BE2C (cell line): Measurements from ENCODE around the gene ZBTB3. TPM values are rescaled to one million over a fixed set of nuclear protein-coding genes. Genes with fewer than 3 reads are reported as not detected.

Experiments used
- DNase-seq: peaks from one replicate; pipeline ENCODE4 v3.0.0-alpha.2; 2020
- H3K27me3 ChIP-seq: fragments of 250-450 bp; sonication (Bioruptor Pico); 2 replicates; pipeline ENCODE4 v1.5.1; 2020; ENCODE audit warnings: mild to moderate bottlenecking
- H3K36me3 ChIP-seq: fragments of 250-450 bp; sonication (Bioruptor Pico); 2 replicates; pipeline ENCODE4 v1.5.1; 2020; ENCODE audit warnings: mild to moderate bottlenecking
- H3K4me1 ChIP-seq: fragments of 250-450 bp; sonication (Bioruptor Pico); 2 replicates; pipeline ENCODE4 v1.5.1; 2020
- H3K4me3 ChIP-seq: 2 replicates; pipeline ENCODE4 v1.5.1; 2011; ENCODE audit warnings: low read depth, low read length
- H3K9me3 ChIP-seq: fragments of 250-450 bp; sonication (Bioruptor Pico); 2 replicates; pipeline ENCODE4 v1.5.1; 2020
- CTCF ChIP-seq: IDR thresholded peaks from 2 replicates; pipeline ENCODE4 v1.5.1; 2012; ENCODE audit warnings: mild to moderate bottlenecking, low read depth, low read length
- polyA plus RNA-seq: library from polyadenylated mRNA; unstranded; fragments of >200 nt; gene quantifications from one replicate; pipeline ENCODE4 v1.2.1, GENCODE V29; 2012; ENCODE audit warnings: low read depth, missing spikeins; ENCODE audit not compliant: insufficient read length, insufficient read depth

Gene ZBTB3
- polyA plus RNA-seq, result 2.1 TPM

DNA sequence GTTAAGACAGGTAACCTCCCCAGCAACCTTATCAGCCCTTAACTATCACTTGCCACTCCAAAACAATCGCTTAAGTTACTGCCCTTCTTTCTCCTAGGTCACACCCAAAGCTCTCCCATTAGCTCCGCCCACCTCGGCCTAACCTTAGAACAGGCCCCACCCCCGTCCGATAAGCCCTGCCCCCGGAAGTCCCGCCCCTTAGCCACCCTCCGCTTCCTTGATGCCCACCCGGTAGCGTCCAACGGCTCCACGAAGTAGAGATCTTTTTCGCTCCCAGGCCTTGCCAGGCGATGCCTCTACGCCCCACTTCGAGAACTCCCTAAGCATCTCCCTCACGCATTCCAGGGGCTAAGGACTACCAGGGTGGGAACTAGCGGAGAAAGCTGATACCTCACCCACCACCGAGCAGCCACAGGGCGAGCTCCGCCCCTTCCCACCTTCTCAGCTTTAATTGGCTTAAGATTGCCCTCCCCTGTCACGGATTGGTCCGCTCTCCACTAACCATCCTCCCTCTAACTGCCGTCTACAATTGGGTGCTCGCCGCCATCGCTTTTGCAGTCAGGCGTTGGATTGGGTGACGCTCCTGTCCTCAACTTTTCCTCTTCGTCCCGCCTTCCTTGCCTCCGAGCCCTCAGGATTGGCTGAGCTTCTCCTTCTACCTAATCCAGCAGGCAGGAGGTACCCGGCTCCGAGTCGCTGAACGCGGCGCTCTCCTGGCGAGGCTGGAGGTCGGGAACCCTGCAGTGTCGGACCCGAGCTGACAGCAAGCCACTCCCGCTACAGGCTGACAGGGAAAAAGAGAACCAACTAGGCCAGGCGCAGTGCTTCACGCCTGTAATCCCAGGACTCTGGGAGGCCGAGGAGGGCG lies at the start of gene ZBTB3:
TSS of gene ZBTB3 (minus strand) at position 425 of the 868 bp plus-strand sequence. CDS start 496 bp downstream, outside the sequence.
- peak within 1 kb of the TSS; percentile 79 for H3K4me3 ChIP-seq
- no peaks in the 10 kb centered on the region for H3K9me3 ChIP-seq
- no peak for TF ChIP-seq CTCF
- DNase-seq, result peak; percentile 91
- no peaks in the 10 kb centered on the region for H3K36me3 ChIP-seq
- no peaks in the 10 kb centered on the region for H3K27me3 ChIP-seq
- no peaks in the 10 kb centered on the region for H3K4me1 ChIP-seq

DNA sequence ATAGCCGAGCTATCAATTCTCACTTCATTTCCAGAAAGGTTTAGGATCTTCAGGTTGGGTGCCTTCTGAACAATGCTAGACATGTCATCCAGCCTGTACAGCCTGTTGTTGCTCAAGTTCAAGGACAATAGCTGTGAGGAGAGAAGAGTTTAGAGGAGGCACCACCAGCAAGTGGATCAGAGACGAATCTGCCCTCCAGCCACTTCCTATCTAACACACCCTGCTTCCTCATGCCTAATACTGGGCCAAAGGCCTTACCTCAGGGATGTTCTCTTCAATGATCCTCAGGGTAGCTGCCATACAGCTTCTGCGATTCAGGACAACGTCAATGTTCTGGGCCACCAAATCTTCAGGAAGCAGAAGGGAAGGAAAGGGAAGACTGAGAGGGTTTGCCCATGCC lies 47.1 kb upstream of the ZBTB3 start:
- H3K36me3 ChIP-seq, result peaks cover 8% of the 10 kb centered on the region
- no peak for TF ChIP-seq CTCF

DNA sequence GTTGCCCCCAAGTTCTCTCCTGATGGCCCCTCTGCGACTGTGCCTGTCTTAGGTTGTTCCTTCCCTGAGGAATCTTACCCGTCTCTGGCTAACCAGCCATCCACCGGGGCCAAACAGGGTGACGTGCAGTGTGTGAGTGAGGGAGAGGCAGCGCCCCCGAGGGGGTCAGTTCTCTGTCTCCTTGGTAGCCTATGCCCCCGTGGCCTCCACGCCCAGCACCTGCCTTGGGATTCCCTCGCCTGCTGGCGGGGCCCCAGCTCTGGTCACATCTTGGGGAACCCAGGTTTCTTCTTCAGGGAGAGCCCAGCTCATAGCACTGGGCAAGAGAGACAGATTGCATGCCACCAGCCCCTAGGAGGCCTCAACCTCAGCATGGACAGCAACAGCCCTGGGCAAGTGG lies 45.5 kb upstream of the ZBTB3 start:
- no peak for DNase-seq
- H3K9me3 ChIP-seq, result no peaks in the 10 kb centered on the region
- no peak for TF ChIP-seq CTCF
- no peaks in the 10 kb centered on the region for H3K4me1 ChIP-seq
- no peak overlapping the region for H3K4me3 ChIP-seq
- no peaks in the 10 kb centered on the region for H3K27me3 ChIP-seq
- H3K36me3 ChIP-seq, result peaks cover 18% of the 10 kb centered on the region

More for the DNA sequence above, 47.1 kb upstream of the ZBTB3 start:
- no peaks in the 10 kb centered on the region for H3K9me3 ChIP-seq
- DNase-seq, result no peak
- H3K4me1 ChIP-seq, result no peaks in the 10 kb centered on the region
- H3K27me3 ChIP-seq, result no peaks in the 10 kb centered on the region
- H3K4me3 ChIP-seq, result no peak overlapping the region

DNA sequence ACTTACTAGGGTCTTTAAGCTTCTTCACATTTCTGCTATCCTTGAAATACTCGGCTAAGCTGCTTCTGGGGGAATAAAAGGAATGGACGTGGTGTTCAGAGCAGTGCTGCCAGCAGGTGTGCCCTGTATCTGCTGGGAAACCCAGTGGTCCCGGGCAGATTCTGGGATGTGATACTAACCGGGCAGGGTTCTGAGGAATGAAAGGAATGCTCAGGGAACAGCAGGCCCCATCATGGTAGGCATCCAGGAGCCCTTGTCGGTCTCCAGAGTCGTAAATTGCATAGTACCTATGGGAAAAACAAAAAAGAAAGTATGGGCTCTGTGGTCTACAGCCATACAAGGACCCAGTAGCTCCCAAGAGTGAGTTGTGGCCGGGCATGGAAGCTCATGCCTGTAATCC lies 42.3 kb upstream of the ZBTB3 start:
- H3K27me3 ChIP-seq, result no peaks in the 10 kb centered on the region
- H3K4me1 ChIP-seq, result no peaks in the 10 kb centered on the region
- no peak for DNase-seq
- H3K4me3 ChIP-seq, result no peak overlapping the region
- H3K9me3 ChIP-seq, result no peaks in the 10 kb centered on the region
- H3K36me3 ChIP-seq, result peaks cover 18% of the 10 kb centered on the region
- TF ChIP-seq CTCF, result no peak

DNA sequence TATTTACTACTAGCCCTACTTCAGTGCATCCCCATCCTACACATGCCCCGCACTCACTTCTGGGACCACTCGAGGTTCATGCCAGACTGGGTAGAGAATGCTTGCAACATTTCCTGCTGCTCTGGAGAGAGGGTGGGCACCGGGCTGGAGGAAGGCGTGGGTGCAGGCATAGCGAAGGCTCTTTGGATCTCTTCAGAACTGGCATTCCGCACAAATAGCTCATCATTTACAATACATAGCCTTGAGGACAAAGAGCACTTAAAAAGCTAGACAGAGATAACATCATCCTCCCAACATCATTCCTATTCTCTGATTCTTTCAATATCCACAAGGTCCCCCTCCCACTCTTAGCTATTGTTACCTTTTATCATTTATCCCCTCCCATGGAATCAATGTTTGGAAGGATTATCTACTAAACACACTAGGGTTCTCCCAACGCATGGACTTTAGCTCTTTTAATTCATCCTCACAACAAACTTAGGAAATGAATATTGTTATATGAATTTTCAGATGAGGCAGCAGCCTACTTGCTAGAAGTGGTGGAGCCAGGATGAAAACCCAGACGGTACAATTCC lies 40.3 kb upstream of the ZBTB3 start:
- Histone ChIP-seq H3K9me3 (no peaks in the 10 kb centered on the region), H3K36me3 (peaks cover 15% of the 10 kb centered on the region), H3K27me3 (no peaks in the 10 kb centered on the region), H3K4me1 (no peaks in the 10 kb centered on the region), H3K4me3 (no peak overlapping the region)
- no peak for DNase-seq
- no peak for TF ChIP-seq CTCF

DNA sequence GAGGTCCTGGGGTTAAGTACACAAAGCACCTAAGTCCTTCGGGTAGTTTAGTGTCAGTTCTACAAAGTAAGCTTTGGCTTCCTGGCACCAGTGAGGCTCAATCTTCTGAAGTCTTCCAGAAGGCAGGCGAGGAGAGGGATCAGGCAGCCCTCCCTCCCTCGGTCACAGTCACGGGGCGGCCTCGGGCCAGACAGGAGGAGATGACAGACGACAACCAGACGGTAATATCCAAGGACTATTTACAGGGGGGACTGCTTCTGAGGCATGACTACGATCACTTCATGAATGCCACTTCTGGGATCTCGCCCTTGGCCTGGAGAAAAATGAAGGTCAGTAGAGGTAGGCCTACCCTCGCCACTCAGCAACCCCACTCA lies 38.2 kb upstream of the ZBTB3 start:
- Histone ChIP-seq H3K36me3 (peaks cover 15% of the 10 kb centered on the region), H3K4me3 (peak overlapping the region; percentile 76), H3K9me3 (no peaks in the 10 kb centered on the region), H3K27me3 (no peaks in the 10 kb centered on the region), H3K4me1 (no peaks in the 10 kb centered on the region)
- no peak for TF ChIP-seq CTCF
- peak; percentile 29 for DNase-seq
